ENCODE data around the gene TUBA3E. TPM values are rescaled to one million over a fixed set of nuclear protein-coding genes. Genes with fewer than 3 reads are reported as not detected.
"Not testable (repeated sequence)": the region's sequence is repeated elsewhere in the genome, so short reads cannot be mapped to it uniquely, and the experiment has no call there.

Gene TUBA3E
- not detected for total RNA-seq

GRCh38 chr2:130198343-130198742 lies at the start of gene TUBA3E:
Gene TUBA3E (minus strand): TSS chr2:130198439. CDS start chr2:130198360, 79 bp downstream.
- TF ChIP-seq CTCF (IDR thresholded peaks at IDR 0.05), result no peak
- no peak for TF ChIP-seq POLR2AphosphoS5 (IDR thresholded peaks at IDR 0.05)
- TF ChIP-seq POLR2A (IDR thresholded peaks at IDR 0.05), result no peak
- TF ChIP-seq EP300 (IDR thresholded peaks at IDR 0.05), result no peak
- Histone ChIP-seq H3K36me3 (no peaks in the 10 kb centered on the region), H3K27ac (no peak within 1 kb of the TSS), H3K9me3 (no peaks in the 10 kb centered on the region), H3K4me1 (no peaks in the 10 kb centered on the region), H3K4me3 (no peak within 1 kb of the TSS), H3K27me3 (no peaks in the 10 kb centered on the region)
- ATAC-seq, result no peak
- WGBS, 2 donors (ENCODE audit: low coverage in 1 of 2), result no CpG with 5 or more reads among the region's 26 CpGs

GRCh38 chr2:130246430-130246829 lies 48.2 kb upstream of the TUBA3E start:
- Histone ChIP-seq H3K36me3 (no peaks in the 10 kb centered on the region), H3K27me3 (peaks cover 61% of the 10 kb centered on the region), H3K27ac (no peak overlapping the region), H3K9me3 (peaks cover 0 to 7% (median 0%) of the 10 kb centered on the region in 3 donors), H3K4me1 (no peaks in the 10 kb centered on the region), H3K4me3 (no peak overlapping the region)
- 53 to 64% methylated on average over 6 to 7 of the region's 7 CpGs for WGBS, 2 donors (ENCODE audit: low coverage in 1 of 2)
- TF ChIP-seq CTCF (IDR thresholded peaks at IDR 0.05), result no peak
- TF ChIP-seq POLR2AphosphoS5 (IDR thresholded peaks at IDR 0.05), result no peak
- TF ChIP-seq POLR2A (IDR thresholded peaks at IDR 0.05), result no peak
- TF ChIP-seq EP300 (IDR thresholded peaks at IDR 0.05), result no peak
- ATAC-seq, result no peak

GRCh38 chr2:130245976-130246375 lies 47.7 kb upstream of the TUBA3E start:
- TF ChIP-seq POLR2A (IDR thresholded peaks at IDR 0.05) (no peak), CTCF (IDR thresholded peaks at IDR 0.05) (no peak), EP300 (IDR thresholded peaks at IDR 0.05) (no peak), POLR2AphosphoS5 (IDR thresholded peaks at IDR 0.05) (no peak)
- ATAC-seq, result no peak

GRCh38 chr2:130243359-130243758 lies 45.1 kb upstream of the TUBA3E start:
- no peak overlapping the region for H3K27ac ChIP-seq
- WGBS, 2 donors (ENCODE audit: low coverage in 1 of 2), result 67 to 75% methylated on average over 2 of the region's 2 CpGs
- no peaks in the 10 kb centered on the region for H3K36me3 ChIP-seq
- ATAC-seq, result no peak
- H3K4me3 ChIP-seq, result no peak overlapping the region
- peaks cover 46% of the 10 kb centered on the region for H3K27me3 ChIP-seq
- no peaks in the 10 kb centered on the region for H3K4me1 ChIP-seq
- H3K9me3 ChIP-seq, result peaks cover 0 to 7% (median 0%) of the 10 kb centered on the region in 3 donors
- no peak for TF ChIP-seq POLR2A (IDR thresholded peaks at IDR 0.05)
- no peak for TF ChIP-seq EP300 (IDR thresholded peaks at IDR 0.05)
- TF ChIP-seq CTCF (IDR thresholded peaks at IDR 0.05), result no peak
- no peak for TF ChIP-seq POLR2AphosphoS5 (IDR thresholded peaks at IDR 0.05)

More at GRCh38 chr2:130245976-130246375, 47.7 kb upstream of the TUBA3E start:
- 50 to 83% methylated on average over 1 to 2 of the region's 3 CpGs for WGBS, 2 donors (ENCODE audit: low coverage in 1 of 2)
- no peaks in the 10 kb centered on the region for H3K36me3 ChIP-seq
- H3K4me3 ChIP-seq, result no peak overlapping the region
- no peak overlapping the region for H3K27ac ChIP-seq
- H3K27me3 ChIP-seq, result peaks cover 61% of the 10 kb centered on the region
- peaks cover 0 to 7% (median 0%) of the 10 kb centered on the region in 3 donors for H3K9me3 ChIP-seq
- no peaks in the 10 kb centered on the region for H3K4me1 ChIP-seq

GRCh38 chr2:130241041-130241707 lies 42.9 kb upstream of the TUBA3E start:
- Histone ChIP-seq H3K9me3 (peaks cover 0 to 7% (median 0%) of the 10 kb centered on the region in 3 donors), H3K36me3 (no peaks in the 10 kb centered on the region), H3K27me3 (peaks cover 33% of the 10 kb centered on the region), H3K27ac (no peak overlapping the region), H3K4me3 (no peak overlapping the region), H3K4me1 (no peaks in the 10 kb centered on the region)
- no peak for ATAC-seq
- WGBS, 2 donors (ENCODE audit: low coverage in 1 of 2), result 91 to 100% methylated on average over 1 to 8 of the region's 8 CpGs
- TF ChIP-seq POLR2AphosphoS5 (IDR thresholded peaks at IDR 0.05) (no peak), POLR2A (IDR thresholded peaks at IDR 0.05) (no peak), EP300 (IDR thresholded peaks at IDR 0.05) (no peak), CTCF (IDR thresholded peaks at IDR 0.05) (no peak)

- H3K4me3 ChIP-seq, H3K36me3 ChIP-seq, ATAC-seq, H3K9me3 ChIP-seq, H3K4me1 ChIP-seq, H3K27ac ChIP-seq: not testable (repeated sequence)
- peaks cover 24% of the 10 kb centered on the region for H3K27me3 ChIP-seq
- WGBS, 2 donors (ENCODE audit: low coverage in 1 of 2), result 74 to 78% methylated on average over 2 to 6 of the region's 6 CpGs
Observed at GRCh38 chr2:130239581-130239980, 41.3 kb upstream of the TUBA3E start.

- not testable (repeated sequence) for H3K36me3 ChIP-seq, H3K4me3 ChIP-seq, H3K27ac ChIP-seq, H3K4me1 ChIP-seq, ATAC-seq
- Histone ChIP-seq H3K27me3 (peaks cover 34% of the 10 kb centered on the region), H3K9me3 (peaks cover 0 to 18% (median 0%) of the 10 kb centered on the region in 3 donors)
- 93 to 94% methylated on average over 2 of the region's 2 CpGs for WGBS, 2 donors (ENCODE audit: low coverage in 1 of 2)
Observed at GRCh38 chr2:130233066-130233465, 34.8 kb upstream of the TUBA3E start.
